Loucy (cell line): ENCODE measurements around the gene GATD1.

Experiments used
- H2AFZ ChIP-seq: fragments of 200-600 bp; sonication (generic); 2 replicates; pipeline ENCODE4 v1.6.0; 2016; ENCODE audit warnings: antibody characterized with exemption, mild to moderate bottlenecking, low read length, moderate library complexity
- H3F3A ChIP-seq: fragments of 200-600 bp; 2 replicates; pipeline ENCODE4 v1.6.0; 2016; ENCODE audit warnings: antibody characterized with exemption, low read depth, mild to moderate bottlenecking
- H3K27me3 ChIP-seq: fragments of 200-600 bp; sonication (generic); 2 replicates; pipeline ENCODE4 v1.6.1; 2014; ENCODE audit warnings: low read length, mild to moderate bottlenecking; ENCODE audit not compliant: insufficient read depth, poor library complexity, severe bottlenecking
- H3K36me3 ChIP-seq: fragments of 200-600 bp; sonication (generic); 2 replicates; pipeline ENCODE4 v1.6.1; 2016; ENCODE audit warnings: low read length; ENCODE audit not compliant: insufficient read depth
- H3K4me1 ChIP-seq: fragments of 200-600 bp; sonication (generic); 2 replicates; pipeline ENCODE4 v1.5.1; 2014; ENCODE audit warnings: low read length, mild to moderate bottlenecking; ENCODE audit not compliant: insufficient read depth, poor library complexity, severe bottlenecking
- H3K4me2 ChIP-seq: fragments of 200-600 bp; sonication (generic); 2 replicates; pipeline ENCODE4 v1.6.0; 2014; ENCODE audit warnings: antibody characterized with exemption, low read length, low read depth, mild to moderate bottlenecking; ENCODE audit not compliant: poor library complexity, severe bottlenecking
- H3K4me3 ChIP-seq: fragments of 200-600 bp; sonication (generic); 2 replicates; pipeline ENCODE4 v1.5.1; 2014; ENCODE audit warnings: low read length, mild to moderate bottlenecking, mixed read lengths; ENCODE audit not compliant: poor library complexity, severe bottlenecking
- H3K79me2 ChIP-seq: fragments of 200-600 bp; sonication (generic); 2 replicates; pipeline ENCODE4 v1.6.1; 2014; ENCODE audit warnings: low read length; ENCODE audit not compliant: insufficient read depth
- H3K9ac ChIP-seq: fragments of 200-600 bp; sonication (generic); 2 replicates; pipeline ENCODE4 v1.6.0; 2014; ENCODE audit warnings: mild to moderate bottlenecking, low read depth, low read length, moderate library complexity; ENCODE audit not compliant: poor library complexity, severe bottlenecking
- H3K9me2 ChIP-seq: fragments of 200-600 bp; sonication (generic); replicated peaks from 2 replicates; pipeline ENCODE4 v1.6.1; 2016; ENCODE audit warnings: low read depth, low read length, mixed read lengths
- H3K9me3 ChIP-seq: fragments of 200-600 bp; sonication (generic); 2 replicates; pipeline ENCODE4 v1.6.1; 2014; ENCODE audit warnings: mild to moderate bottlenecking, antibody characterized with exemption, low read length, low read depth; ENCODE audit not compliant: insufficient read depth
- H4K20me1 ChIP-seq: fragments of 200-600 bp; sonication (generic); 2 replicates; pipeline ENCODE4 v1.6.0; 2014; ENCODE audit warnings: antibody characterized with exemption, low read length, mild to moderate bottlenecking; ENCODE audit not compliant: insufficient read depth, poor library complexity, severe bottlenecking
- EZH2phosphoT487 ChIP-seq: fragments of 200-600 bp; IDR thresholded peaks from 2 replicates; pipeline ENCODE4 v1.6.1; 2018; ENCODE audit warnings: antibody characterized with exemption, mild to moderate bottlenecking, moderate library complexity, borderline replicate concordance
- TF ChIP-seq, protein P1 (sequence below): fragments of 200-600 bp; sonication (generic); conservative IDR thresholded peaks from 2 replicates; pipeline ENCODE4 v1.5.1; 2014; ENCODE audit warnings: mild to moderate bottlenecking, antibody characterized with exemption, low read length

The GATD1 gene

GRCh38 chr11:771617-772204 lies 5.6 kb downstream of the GATD1 start:
- no peaks in the 10 kb centered on the region for H3F3A ChIP-seq
- no peak overlapping the region for H3K9ac ChIP-seq
- TF ChIP-seq, protein P1, sequence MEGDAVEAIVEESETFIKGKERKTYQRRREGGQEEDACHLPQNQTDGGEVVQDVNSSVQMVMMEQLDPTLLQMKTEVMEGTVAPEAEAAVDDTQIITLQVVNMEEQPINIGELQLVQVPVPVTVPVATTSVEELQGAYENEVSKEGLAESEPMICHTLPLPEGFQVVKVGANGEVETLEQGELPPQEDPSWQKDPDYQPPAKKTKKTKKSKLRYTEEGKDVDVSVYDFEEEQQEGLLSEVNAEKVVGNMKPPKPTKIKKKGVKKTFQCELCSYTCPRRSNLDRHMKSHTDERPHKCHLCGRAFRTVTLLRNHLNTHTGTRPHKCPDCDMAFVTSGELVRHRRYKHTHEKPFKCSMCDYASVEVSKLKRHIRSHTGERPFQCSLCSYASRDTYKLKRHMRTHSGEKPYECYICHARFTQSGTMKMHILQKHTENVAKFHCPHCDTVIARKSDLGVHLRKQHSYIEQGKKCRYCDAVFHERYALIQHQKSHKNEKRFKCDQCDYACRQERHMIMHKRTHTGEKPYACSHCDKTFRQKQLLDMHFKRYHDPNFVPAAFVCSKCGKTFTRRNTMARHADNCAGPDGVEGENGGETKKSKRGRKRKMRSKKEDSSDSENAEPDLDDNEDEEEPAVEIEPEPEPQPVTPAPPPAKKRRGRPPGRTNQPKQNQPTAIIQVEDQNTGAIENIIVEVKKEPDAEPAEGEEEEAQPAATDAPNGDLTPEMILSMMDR = no peak
- no peak for TF ChIP-seq EZH2phosphoT487
- peaks cover 44% of the 10 kb centered on the region for H3K79me2 ChIP-seq
- no peak overlapping the region for H2AFZ ChIP-seq
- peaks cover 14% of the 10 kb centered on the region for H3K4me1 ChIP-seq
- H3K4me2 ChIP-seq = no peak overlapping the region
- no peaks in the 10 kb centered on the region for H3K9me3 ChIP-seq
- H3K27me3 ChIP-seq = no peaks in the 10 kb centered on the region
- H4K20me1 ChIP-seq = peaks cover 34% of the 10 kb centered on the region
- no peaks in the 10 kb centered on the region for H3K9me2 ChIP-seq
- peaks cover 17% of the 10 kb centered on the region; the same call in 1 of the 2 replicates for H3K36me3 ChIP-seq
- H3K4me3 ChIP-seq = no peak overlapping the region

GRCh38 chr11:770642-771616 lies 6.4 kb downstream of the GATD1 start:
- Histone ChIP-seq H3F3A (no peaks in the 10 kb centered on the region), H3K4me3 (no peak overlapping the region), H3K27me3 (no peaks in the 10 kb centered on the region), H3K36me3 (peaks cover 21% of the 10 kb centered on the region; the same call in 1 of the 2 replicates), H3K9me3 (no peaks in the 10 kb centered on the region), H3K79me2 (peaks cover 36% of the 10 kb centered on the region), H3K4me1 (peaks cover 14% of the 10 kb centered on the region), H3K9ac (no peak overlapping the region), H3K4me2 (no peak overlapping the region), H4K20me1 (peaks cover 26% of the 10 kb centered on the region), H2AFZ (no peak overlapping the region), H3K9me2 (no peaks in the 10 kb centered on the region)
- no peak for TF ChIP-seq EZH2phosphoT487
- TF ChIP-seq, protein P1 = no peak

DNA sequence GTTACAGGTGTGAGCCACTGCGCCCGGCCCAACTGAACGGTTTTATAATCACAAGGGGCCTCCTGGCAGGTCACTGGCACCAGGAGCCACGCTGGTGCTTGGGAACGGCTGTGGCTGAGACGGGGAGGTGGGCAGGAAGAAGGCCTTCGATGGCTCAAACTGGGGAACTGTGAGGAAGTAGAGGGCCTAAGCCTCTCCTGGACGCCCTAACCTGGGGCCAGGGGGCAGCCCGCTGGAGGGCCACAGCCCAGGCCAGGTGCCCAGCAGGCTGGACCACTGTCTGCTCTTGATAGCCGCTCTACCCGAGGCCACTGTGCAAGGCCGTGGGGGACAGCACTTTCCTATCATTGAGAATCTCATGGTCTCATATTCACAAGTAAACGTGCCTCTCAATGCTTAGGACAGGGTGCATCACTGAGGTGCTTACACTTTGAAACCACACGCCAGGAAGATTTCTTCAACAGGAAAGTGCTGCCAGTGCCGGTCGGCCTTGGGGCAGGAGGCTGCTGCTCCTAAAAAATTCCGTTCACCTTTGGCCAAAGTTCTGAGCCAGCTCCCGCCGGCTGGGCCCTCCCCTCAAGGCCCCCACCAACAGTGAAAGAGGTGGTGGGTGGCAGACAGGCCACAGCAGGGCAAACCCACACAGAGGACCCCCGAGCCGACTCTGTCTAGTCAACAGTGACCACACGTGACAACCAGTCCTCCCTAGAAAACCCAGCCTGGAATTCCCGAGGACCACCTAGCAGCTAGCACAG lies 7.2 kb downstream of the GATD1 start:
- Histone ChIP-seq H3K27me3 (no peaks in the 10 kb centered on the region), H3K36me3 (peaks cover 24% of the 10 kb centered on the region; the same call in 1 of the 2 replicates), H2AFZ (no peak overlapping the region), H3K9me3 (no peaks in the 10 kb centered on the region), H3K4me3 (no peak overlapping the region), H3K9ac (no peak overlapping the region), H3F3A (no peaks in the 10 kb centered on the region), H3K4me2 (no peak overlapping the region), H3K79me2 (peaks cover 27% of the 10 kb centered on the region), H3K4me1 (peaks cover 7% of the 10 kb centered on the region), H4K20me1 (peaks cover 17% of the 10 kb centered on the region), H3K9me2 (no peaks in the 10 kb centered on the region)
- no peak for TF ChIP-seq EZH2phosphoT487
- TF ChIP-seq, protein P1 = no peak
